ENCODE data around the gene MCF2. TPM values are rescaled to one million over a fixed set of nuclear protein-coding genes. Genes with fewer than 3 reads are reported as not detected.

The MCF2 gene
- total and polyA plus RNA-seq, 7 donors, result 0.14 to 0.31 TPM; not detected in 5

- H3K27ac ChIP-seq, result no peak overlapping the region
- no peak overlapping the region for H3K4me3 ChIP-seq
- 64 to 95% (median 83%) methylated on average over 2 of the region's 2 CpGs for whole genome bisulfite sequencing, 3 donors
- no peak for ATAC-seq
- no peaks in the 10 kb centered on the region for H3K36me3 ChIP-seq (ENCODE audit: insufficient read depth in 1 of 2, low read depth in 1 of 2)
- no peaks in the 10 kb centered on the region for H3K27me3 ChIP-seq (ENCODE audit: insufficient read depth in 3 of 3, low read length in 2 of 3)
- no peaks in the 10 kb centered on the region for H3K4me1 ChIP-seq
- no peaks in the 10 kb centered on the region for H3K9me3 ChIP-seq
- intact Hi-C loops (cut with DNase I), result no loop called here
- no peak for TF ChIP-seq CTCF (IDR thresholded peaks at IDR 0.05)
- DNase-seq, result no peak
Observed at GRCh38 chrX:139640259-139640658, 67.7 kb downstream of the MCF2 start.

- Histone ChIP-seq H3K27me3 (ENCODE audit: insufficient read depth in 3 of 3, low read length in 2 of 3) (no peaks in the 10 kb centered on the region), H3K4me3 (no peak overlapping the region), H3K36me3 (ENCODE audit: insufficient read depth in 1 of 2, low read depth in 1 of 2) (no peaks in the 10 kb centered on the region), H3K4me1 (no peaks in the 10 kb centered on the region), H3K27ac (no peak overlapping the region), H3K9me3 (no peaks in the 10 kb centered on the region)
- no peak for DNase-seq
- no peak for TF ChIP-seq CTCF (IDR thresholded peaks at IDR 0.05)
- 58 to 63% (median 59%) methylated on average over 8 of the region's 8 CpGs for WGBS, 3 donors
- no peak for ATAC-seq
- intact Hi-C loops (cut with DNase I), result no loop called here
Observed at GRCh38 chrX:139639253-139639652, 68.7 kb downstream of the MCF2 start.

GRCh38 chrX:139600105-139600504 lies 107.9 kb downstream of the MCF2 start:
- Histone ChIP-seq H3K27me3 (ENCODE audit: insufficient read depth in 3 of 3, low read length in 2 of 3) (no peaks in the 10 kb centered on the region), H3K36me3 (ENCODE audit: insufficient read depth in 1 of 2, low read depth in 1 of 2) (no peaks in the 10 kb centered on the region), H3K27ac (no peak overlapping the region), H3K4me3 (no peak overlapping the region), H3K9me3 (no peaks in the 10 kb centered on the region), H3K4me1 (no peaks in the 10 kb centered on the region)
- DNase-seq (no peak), ATAC-seq (no peak)
- intact Hi-C loops (cut with DNase I), result no loop called here
- 55 to 68% (median 61%) methylated on average over 1 of the region's 1 CpG for WGBS, 3 donors
- no peak for TF ChIP-seq CTCF (IDR thresholded peaks at IDR 0.05)

DNA sequence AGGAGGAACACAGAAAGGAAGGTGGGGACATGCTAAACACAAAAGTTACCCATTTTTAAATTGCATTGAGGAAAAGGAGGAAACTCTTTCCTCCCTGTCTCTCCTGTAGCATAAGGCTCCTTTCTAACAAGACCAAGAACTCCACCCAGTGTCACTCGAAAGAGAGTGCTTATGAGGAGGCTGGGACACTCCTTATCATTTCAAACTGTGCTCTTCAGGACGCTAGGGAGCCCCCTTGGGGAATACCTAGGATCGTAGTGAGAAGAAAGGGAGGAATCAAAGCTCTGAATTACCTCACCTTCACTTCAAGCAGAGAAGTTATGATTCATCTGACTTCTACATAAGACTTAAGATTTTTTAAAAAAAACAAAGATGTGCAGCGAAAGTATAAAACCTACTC lies 111.9 kb downstream of the MCF2 start:
- intact Hi-C loops (cut with DNase I), result no loop called here

More for the DNA sequence above, 111.9 kb downstream of the MCF2 start:
- ATAC-seq (no peak), DNase-seq (no peak)
- Histone ChIP-seq H3K9me3 (no peaks in the 10 kb centered on the region), H3K27ac (no peak overlapping the region), H3K27me3 (ENCODE audit: insufficient read depth in 3 of 3, low read length in 2 of 3) (no peaks in the 10 kb centered on the region), H3K36me3 (ENCODE audit: insufficient read depth in 1 of 2, low read depth in 1 of 2) (no peaks in the 10 kb centered on the region), H3K4me3 (no peak overlapping the region), H3K4me1 (no peaks in the 10 kb centered on the region)
- no peak for TF ChIP-seq CTCF (IDR thresholded peaks at IDR 0.05)
- 31 to 41% (median 38%) methylated on average over 4 of the region's 4 CpGs for WGBS, 3 donors

Measured in psoas muscle (tissue), 8 donors.